ENCODE results near the gene GALNTL6. TPM values are rescaled to one million over a fixed set of nuclear protein-coding genes. Genes with fewer than 3 reads are reported as not detected.
"Not testable (repeated sequence)": the region's sequence is repeated elsewhere in the genome, so short reads cannot be mapped to it uniquely, and the experiment has no call there.

GALNTL6 gene
- total and polyA plus RNA-seq, 2 of the 4 experiments (the other 2 are of a cell fraction), result under 0.01 TPM; not detected in 1

- TF ChIP-seq CTCF (conservative IDR thresholded peaks at IDR 0.05; ENCODE audit: low read depth, low read length) (no peak), CHD1 (IDR thresholded peaks at IDR 0.05; ENCODE audit: low read depth, low read length) (no peak), FOS (IDR thresholded peaks at IDR 0.05; ENCODE audit: low read depth, low read length) (no peak), BHLHE40 (IDR thresholded peaks at IDR 0.05; ENCODE audit: low read depth, low read length) (no peak)
Observed at GRCh38 chr4:172963498-172964294, 1150.5 kb downstream of the GALNTL6 start (continued).

- dilution Hi-C loops (cut with HindIII; ENCODE audit: low sequenced_read_pairs, unreplicated experiment); H2AK9ac ChIP-seq (replicated peaks; ENCODE audit: low read depth, low read length, poor library complexity); H3K79me1 ChIP-seq (ENCODE audit: low read depth in 1 of 2, low read length in 2 of 2); H3K36me3 ChIP-seq (ENCODE audit: control insufficient read depth, insufficient read depth, low read length); DNase-seq; H2AK5ac ChIP-seq (ENCODE audit: low read depth, low read length); H2AFZ ChIP-seq (replicated peaks; ENCODE audit: low read length, poor library complexity); H3K56ac ChIP-seq (ENCODE audit: extremely low read depth, insufficient read depth, low read length); H2BK120ac ChIP-seq (ENCODE audit: low read depth, low read length); H4K91ac ChIP-seq (ENCODE audit: insufficient read depth, low read depth, low read length); H3K23ac ChIP-seq (ENCODE audit: low read depth, low read length); BruUV-seq (replicated peaks); H4K8ac ChIP-seq (ENCODE audit: low read depth in 2 of 2, low read length in 2 of 2); ATAC-seq (ENCODE audit: low read depth); H3K4me1 ChIP-seq (ENCODE audit: control insufficient read depth, insufficient read depth, low read length); POLR2A ChIA-PET (ENCODE audit: unreplicated experiment); H2BK20ac ChIP-seq (ENCODE audit: low read depth, low read length); H2BK15ac ChIP-seq (ENCODE audit: low read depth, low read length); H3K9ac ChIP-seq (ENCODE audit: low read depth, low read length); H3K18ac ChIP-seq (ENCODE audit: low read depth, low read length); CTCF ChIA-PET; H3K14ac ChIP-seq (replicated peaks; ENCODE audit: low read depth, low read length); H3K9me3 ChIP-seq (ENCODE audit: control insufficient read depth, insufficient read depth, low read length); H3K27ac ChIP-seq (ENCODE audit: insufficient read depth, low read length); H4K20me1 ChIP-seq (ENCODE audit: insufficient read depth, low read length); H3K4ac ChIP-seq (ENCODE audit: low read depth, low read length); H4K5ac ChIP-seq (ENCODE audit: low read depth, low read length); in situ Hi-C loops (cut with MboI; ENCODE audit: low sequenced_read_pairs); H2BK5ac ChIP-seq (ENCODE audit: low read depth, low read length, poor library complexity, severe bottlenecking); H3K4me3 ChIP-seq (ENCODE audit: insufficient read depth, low read depth, low read length); intact Hi-C loops (cut with micrococcal nuclease); H3K9me1 ChIP-seq (ENCODE audit: insufficient read depth, low read length); H3K4me2 ChIP-seq (ENCODE audit: low read depth, low read length): not testable (repeated sequence)
- peaks cover 15% of the 10 kb centered on the region for H3K27me3 ChIP-seq (ENCODE audit: control insufficient read depth, insufficient read depth, low read length)
- WGBS, 2 experiments (ENCODE audit: extremely low coverage in 2 of 2, insufficient read length in 1 of 2), result no CpG with 5 or more reads among the region's 4 CpGs
Observed at GRCh38 chr4:172970189-172970588, 1157.0 kb downstream of the GALNTL6 start.
